PC-9 (cell line): ENCODE measurements around the gene BRF1. TPM values are rescaled to one million over a fixed set of nuclear protein-coding genes. Genes with fewer than 3 reads are reported as not detected.
A peak's percentile ranks its signal among the peaks of the same experiment; 100 is the strongest.
"Not testable (repeated sequence)": the region's sequence is repeated elsewhere in the genome, so short reads cannot be mapped to it uniquely, and the experiment has no call there.

Experiments used
- BruUV-seq: library from RNA; stranded (reverse); fragments of 400-500 nt; replicated peaks from 2 replicates; lab custom pipeline; 2021; lab: Mats Ljungman, UMichigan
- CTCF ChIA-PET: fragments of 300-600 bp; sonication (Branson Sonifier 250); formaldehyde crosslinking; loops from one replicate; lab custom pipeline; 2022; ENCODE audit warnings: antibody characterized with exemption; lab: Charles Lee
- POLR2A ChIA-PET: fragments of 300-600 bp; sonication (Branson Sonifier 250); formaldehyde crosslinking; loops from one replicate; lab custom pipeline; 2022; ENCODE audit warnings: antibody characterized with exemption; ENCODE audit not compliant: unreplicated experiment; lab: Charles Lee
- DNase-seq, 2 experiments: peaks; one replicate each; pipeline versions ENCODE4 v3.0.0 to v3.0.0-alpha.2; 2015 to 2022; ENCODE audit warnings: mixed read lengths in 1 of 2
- H2AFZ ChIP-seq: fragments of 200-600 bp; sonication (generic); 2 replicates; pipeline ENCODE4 v1.8.1; 2017; ENCODE audit warnings: antibody characterized with exemption
- H3F3A ChIP-seq: fragments of 200-600 bp; sonication (generic); 2 replicates; pipeline ENCODE4 v1.8.1; 2017; ENCODE audit warnings: antibody characterized with exemption, mild to moderate bottlenecking, low read depth; ENCODE audit not compliant: insufficient read depth
- H3K27ac ChIP-seq: fragments of 200-600 bp; sonication (generic); 2 replicates; pipeline ENCODE4 v1.6.1; 2016; ENCODE audit warnings: mixed run types
- H3K27me3 ChIP-seq: fragments of 200-600 bp; sonication (generic); 2 replicates; pipeline ENCODE4 v1.6.1; 2016; ENCODE audit warnings: low read depth, mixed run types; ENCODE audit not compliant: insufficient read depth
- H3K36me3 ChIP-seq: fragments of 200-600 bp; sonication (generic); 2 replicates; pipeline ENCODE4 v1.6.1; 2016; ENCODE audit warnings: low read depth, mixed run types
- H3K4me1 ChIP-seq: fragments of 200-600 bp; sonication (generic); replicated peaks from 2 replicates; pipeline ENCODE4 v1.6.1; 2016; ENCODE audit warnings: mixed run types; ENCODE audit not compliant: insufficient read depth
- H3K4me2 ChIP-seq: fragments of 200-600 bp; sonication (generic); 2 replicates; pipeline ENCODE4 v1.6.1; 2017; ENCODE audit warnings: mixed run types
- H3K4me3 ChIP-seq: fragments of 200-600 bp; sonication (generic); 2 replicates; pipeline ENCODE4 v1.6.1; 2016; ENCODE audit warnings: mixed run types
- H3K79me2 ChIP-seq: fragments of 200-600 bp; sonication (generic); 2 replicates; pipeline ENCODE4 v1.6.1; 2017; ENCODE audit warnings: low read depth, mixed run types
- H3K9me2 ChIP-seq: fragments of 200-600 bp; sonication (generic); 2 replicates; pipeline ENCODE4 v1.8.1; 2017; ENCODE audit warnings: mild to moderate bottlenecking; ENCODE audit not compliant: insufficient read depth
- H3K9me3 ChIP-seq: fragments of 200-600 bp; sonication (generic); 2 replicates; pipeline ENCODE4 v1.8.1; 2016; ENCODE audit warnings: low read depth; ENCODE audit not compliant: insufficient read depth
- H4K20me1 ChIP-seq: fragments of 200-600 bp; sonication (generic); 2 replicates; pipeline ENCODE4 v1.8.1; 2017; ENCODE audit not compliant: insufficient read depth
- EZH2 ChIP-seq: fragments of 200-600 bp; sonication (generic); IDR thresholded peaks from 2 replicates; pipeline ENCODE4 v1.8.0; 2017; ENCODE audit warnings: antibody characterized with exemption, low read depth
- intact Hi-C: fragments of 100-400 bp; cut with micrococcal nuclease; formaldehyde crosslinking; loops from one replicate; pipeline ENCODE4 v1.10.0; 2022; ENCODE audit not compliant: unreplicated experiment
- total RNA-seq: library from RNA; stranded (reverse); gene quantifications from 2 replicates; pipeline ENCODE4 v1.2.3, GENCODE V29; 2021
- TF ChIP-seq, protein P1 (sequence below): fragments of 200-600 bp; sonication (generic); conservative IDR thresholded peaks from 2 replicates; pipeline ENCODE4 v1.6.1; 2017; ENCODE audit warnings: mixed run types, antibody characterized with exemption, mild to moderate bottlenecking, moderate library complexity

Gene BRF1
- total RNA-seq, 1 experiment from 2014 or later: 24.8 TPM

DNA sequence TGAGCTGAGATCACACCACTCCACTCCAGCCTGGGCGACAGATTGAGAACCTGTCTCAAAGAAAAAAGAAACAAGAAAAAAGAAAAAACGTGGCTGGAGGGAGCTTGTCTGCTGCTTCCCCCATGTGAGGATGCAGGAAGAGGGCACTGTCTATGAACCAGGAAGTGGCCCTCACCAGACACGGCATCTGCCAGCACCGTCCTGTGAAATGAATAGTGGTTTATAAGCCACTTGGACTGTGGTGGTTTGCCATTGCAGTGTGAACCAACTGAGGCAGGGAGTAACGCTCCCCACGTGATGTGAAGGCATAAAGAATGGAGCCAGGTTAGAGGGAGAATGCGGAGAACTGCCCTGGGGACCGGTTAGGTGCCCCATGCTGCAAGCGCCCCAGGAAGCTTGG, 4.5 kb upstream of the BRF1 start:
- no peak overlapping the region for H3K4me3 ChIP-seq
- ChIA-PET POLR2A (no interaction called here), CTCF (no interaction called here)
- intact Hi-C loops: no loop called here
- no peak overlapping the region for H3K27ac ChIP-seq
- H3K9me3 ChIP-seq: no peaks in the 10 kb centered on the region
- H4K20me1 ChIP-seq: no peaks in the 10 kb centered on the region
- H3K4me1 ChIP-seq: no peaks in the 10 kb centered on the region
- no TSS peak for BruUV-seq
- no peaks in the 10 kb centered on the region for H3K9me2 ChIP-seq
- no peaks in the 10 kb centered on the region for H3K27me3 ChIP-seq
- TF ChIP-seq EZH2: no peak
- TF ChIP-seq, protein P1, sequence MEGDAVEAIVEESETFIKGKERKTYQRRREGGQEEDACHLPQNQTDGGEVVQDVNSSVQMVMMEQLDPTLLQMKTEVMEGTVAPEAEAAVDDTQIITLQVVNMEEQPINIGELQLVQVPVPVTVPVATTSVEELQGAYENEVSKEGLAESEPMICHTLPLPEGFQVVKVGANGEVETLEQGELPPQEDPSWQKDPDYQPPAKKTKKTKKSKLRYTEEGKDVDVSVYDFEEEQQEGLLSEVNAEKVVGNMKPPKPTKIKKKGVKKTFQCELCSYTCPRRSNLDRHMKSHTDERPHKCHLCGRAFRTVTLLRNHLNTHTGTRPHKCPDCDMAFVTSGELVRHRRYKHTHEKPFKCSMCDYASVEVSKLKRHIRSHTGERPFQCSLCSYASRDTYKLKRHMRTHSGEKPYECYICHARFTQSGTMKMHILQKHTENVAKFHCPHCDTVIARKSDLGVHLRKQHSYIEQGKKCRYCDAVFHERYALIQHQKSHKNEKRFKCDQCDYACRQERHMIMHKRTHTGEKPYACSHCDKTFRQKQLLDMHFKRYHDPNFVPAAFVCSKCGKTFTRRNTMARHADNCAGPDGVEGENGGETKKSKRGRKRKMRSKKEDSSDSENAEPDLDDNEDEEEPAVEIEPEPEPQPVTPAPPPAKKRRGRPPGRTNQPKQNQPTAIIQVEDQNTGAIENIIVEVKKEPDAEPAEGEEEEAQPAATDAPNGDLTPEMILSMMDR: no peak
- H3K79me2 ChIP-seq: peaks cover under 1% of the 10 kb centered on the region; the same call in 1 of the 2 replicates
- no peaks in the 10 kb centered on the region for H3K36me3 ChIP-seq
- DNase-seq: no peak
- H3F3A ChIP-seq: peaks cover 19% of the 10 kb centered on the region; the same call in 1 of the 2 replicates
- H2AFZ ChIP-seq: no peak overlapping the region
- no peak overlapping the region for H3K4me2 ChIP-seq

DNA sequence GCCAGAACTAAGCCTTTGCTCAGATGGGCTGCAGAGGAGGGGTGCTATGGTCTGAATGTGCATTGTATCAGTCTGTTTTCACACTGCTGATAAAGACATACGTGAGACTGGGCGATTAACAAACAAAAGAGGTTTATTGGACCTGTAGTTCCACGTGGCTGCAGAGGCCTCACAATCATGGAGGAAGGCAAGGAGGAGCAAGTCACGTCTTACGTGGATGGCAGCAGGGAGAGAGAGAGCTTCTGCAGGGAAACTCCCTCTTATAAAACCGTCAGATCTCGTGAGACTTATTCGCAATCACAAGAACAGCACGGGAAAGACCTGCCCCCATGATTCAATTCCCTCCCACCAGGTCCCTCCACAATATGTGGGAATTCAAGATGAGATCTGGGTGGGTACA, 3.8 kb upstream of the BRF1 start:
- no peak overlapping the region for H3K4me3 ChIP-seq
- no peaks in the 10 kb centered on the region for H3K9me3 ChIP-seq
- POLR2A ChIA-PET: no interaction called here
- H3K27me3 ChIP-seq: no peaks in the 10 kb centered on the region
- H2AFZ ChIP-seq: no peak overlapping the region
- no peak overlapping the region for H3K4me2 ChIP-seq
- no peaks in the 10 kb centered on the region for H3K9me2 ChIP-seq
- H3K79me2 ChIP-seq: peaks cover 7% of the 10 kb centered on the region
- H3K4me1 ChIP-seq: peaks cover 2% of the 10 kb centered on the region; the same call in 1 of the 2 replicates
- H3F3A ChIP-seq: peaks cover 19% of the 10 kb centered on the region; the same call in 1 of the 2 replicates
- BruUV-seq: no TSS peak
- no peak overlapping the region for H3K27ac ChIP-seq
- no peak for DNase-seq
- peaks cover 4% of the 10 kb centered on the region; the same call in 1 of the 2 replicates for H4K20me1 ChIP-seq
- intact Hi-C loops: loop anchor here (5.0 kb wide), 2 partner anchors 178 to 332 kb away; no protein-coding TSS in a partner anchor
- no peaks in the 10 kb centered on the region for H3K36me3 ChIP-seq
- TF ChIP-seq, protein P1: no peak
- no peak for TF ChIP-seq EZH2
- CTCF ChIA-PET: no interaction called here

DNA sequence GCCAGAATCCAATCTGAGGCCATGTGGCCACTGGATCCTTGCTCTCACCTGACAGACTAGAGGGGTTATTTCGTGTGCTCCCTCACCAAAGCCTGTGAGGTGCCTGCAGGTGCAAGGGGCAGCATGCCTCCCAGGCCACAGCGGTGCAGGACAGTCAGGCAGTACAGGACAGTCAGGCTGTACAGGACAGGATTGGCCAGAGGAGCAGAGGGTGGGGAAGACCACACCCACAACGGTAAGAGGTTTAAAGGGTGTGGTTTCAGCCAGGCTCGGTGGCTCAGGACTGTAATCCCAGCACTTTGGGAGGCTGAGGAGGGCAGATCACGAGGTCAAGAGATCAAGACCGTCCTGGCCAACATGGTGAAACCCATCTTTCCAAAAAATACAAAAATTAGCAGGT, 3.1 kb upstream of the BRF1 start:
- Histone ChIP-seq H3K79me2 (peaks cover 13% of the 10 kb centered on the region), H3K4me3 (no peak overlapping the region), H3K4me2 (no peak overlapping the region), H3K36me3 (no peaks in the 10 kb centered on the region), H4K20me1 (peaks cover 8% of the 10 kb centered on the region; the same call in 1 of the 2 replicates), H3K9me2 (no peaks in the 10 kb centered on the region), H3K27me3 (no peaks in the 10 kb centered on the region), H2AFZ (no peak overlapping the region), H3K9me3 (no peaks in the 10 kb centered on the region), H3F3A (peaks cover 16% of the 10 kb centered on the region; the same call in 1 of the 2 replicates), H3K4me1 (peaks cover 8% of the 10 kb centered on the region), H3K27ac (no peak overlapping the region)
- no peak for TF ChIP-seq EZH2
- TF ChIP-seq, protein P1: no peak
- no peak for DNase-seq
- POLR2A ChIA-PET: no interaction called here
- intact Hi-C loops: loop anchor here (5.0 kb wide), 2 partner anchors 178 to 332 kb away; no protein-coding TSS in a partner anchor
- CTCF ChIA-PET: no interaction called here
- BruUV-seq: no TSS peak

DNA sequence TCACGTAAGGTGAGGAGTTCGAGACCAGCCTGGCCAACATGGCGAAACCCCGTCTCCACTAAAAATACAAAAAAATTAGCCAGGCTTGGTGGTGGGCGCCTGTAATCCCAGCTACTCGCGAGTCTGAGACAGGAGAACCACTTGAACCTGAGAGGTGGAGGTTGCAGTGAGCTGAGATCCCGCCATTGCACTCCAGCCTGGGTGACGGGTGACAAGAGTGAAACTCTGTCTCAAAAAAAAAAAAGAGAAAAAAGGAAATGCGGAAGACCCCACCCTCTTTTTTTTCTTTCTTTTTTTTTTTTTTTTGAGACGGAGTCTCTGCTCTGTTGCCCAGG, 1.1 kb upstream of the BRF1 start:
- Histone ChIP-seq H4K20me1 (peaks cover 13% of the 10 kb centered on the region; the same call in 1 of the 2 replicates), H2AFZ (peak overlapping the region; percentile 83), H3K79me2 (peaks cover 34% of the 10 kb centered on the region), H3K4me2 (peak overlapping the region; percentile 86), H3K4me3 (peak overlapping the region; percentile 82), H3F3A (peaks cover 14% of the 10 kb centered on the region; the same call in 1 of the 2 replicates), H3K27ac (peak overlapping the region; percentile 42)
- H3K27me3 ChIP-seq, H3K4me1 ChIP-seq, H3K9me3 ChIP-seq, BruUV-seq, H3K9me2 ChIP-seq, H3K36me3 ChIP-seq, DNase-seq: not testable (repeated sequence)
- intact Hi-C loops: loop anchor here (5.0 kb wide), 2 partner anchors 180 to 330 kb away; no protein-coding TSS in a partner anchor
- ChIA-PET POLR2A (interaction anchor here (0.6 kb wide), 1 partner anchor 51 kb away, joined by 4 read pairs; no protein-coding TSS in a partner anchor), CTCF (interaction anchor here (0.7 kb wide), 1 partner anchor 1539 kb away, joined by 4 read pairs; no protein-coding TSS in a partner anchor)
